PC-9 (cell line): Measurements from ENCODE around the gene OXCT1.

Source experiments
- CTCF ChIP-seq: fragments of 200-600 bp; sonication (generic); conservative IDR thresholded peaks from 2 replicates; pipeline ENCODE4 v1.6.1; 2017; ENCODE audit warnings: mixed run types, antibody characterized with exemption, mild to moderate bottlenecking, moderate library complexity
- EZH2 ChIP-seq: fragments of 200-600 bp; sonication (generic); IDR thresholded peaks from 2 replicates; pipeline ENCODE4 v1.8.0; 2017; ENCODE audit warnings: antibody characterized with exemption, low read depth

DNA sequence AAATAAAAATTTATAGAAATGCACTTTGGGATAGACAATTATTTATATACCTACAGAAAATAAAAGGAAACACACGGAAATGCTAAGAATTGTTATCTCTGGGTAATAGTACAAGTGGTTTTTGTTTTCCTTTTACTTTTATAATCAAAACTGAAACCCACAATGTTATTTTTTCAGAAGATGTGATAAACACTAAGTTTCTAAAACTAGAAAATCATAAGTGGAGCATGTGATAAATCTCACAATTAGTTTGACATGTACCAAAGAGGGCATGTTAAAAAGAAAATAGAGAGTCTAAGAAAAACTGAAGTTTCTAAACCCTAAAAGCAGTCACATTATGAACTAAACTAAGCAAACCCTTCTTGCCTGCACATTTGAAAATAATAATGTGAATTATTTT lies 61.1 kb downstream of the OXCT1 start:
- TF ChIP-seq CTCF (no peak), EZH2 (no peak)
